H1 (cell line): ENCODE results near the gene ERLIN1. TPM values are rescaled to one million over a fixed set of nuclear protein-coding genes. Genes with fewer than 3 reads are reported as not detected.
"Not testable (repeated sequence)": the region's sequence is repeated elsewhere in the genome, so short reads cannot be mapped to it uniquely, and the experiment has no call there.

Experiments used
- CTCF ChIA-PET: fragments of 300-600 bp; sonication (Branson Sonifier 250); formaldehyde crosslinking; loops from one replicate; lab custom pipeline; 2021; ENCODE audit not compliant: partially characterized antibody; lab: Charles Lee
- POLR2A ChIA-PET: fragments of 300-600 bp; sonication (Branson Sonifier 250); formaldehyde crosslinking; loops from one replicate; lab custom pipeline; 2021; ENCODE audit warnings: inconsistent platforms; ENCODE audit not compliant: partially characterized antibody; lab: Charles Lee
- DNase-seq, 2 experiments: peaks; one replicate each; pipeline versions ENCODE4 v3.0.0 to v3.0.0-alpha.2; 2010 to 2022; ENCODE audit warnings: low spot score in 2 of 2, low read depth in 1 of 2, mixed read lengths in 1 of 2
- FAIRE-seq: peaks from 2 replicates; lab custom pipeline; 2011; peaks lifted over from hg19 to GRCh38; lab: Jason Lieb, UNC
- H2AFZ ChIP-seq: 2 replicates; pipeline ENCODE4 v1.8.1; 2012; ENCODE audit warnings: low read length, inconsistent platforms
- H2AK5ac ChIP-seq: 2 replicates; pipeline ENCODE4 v1.6.1; 2013; ENCODE audit warnings: low read depth, low read length
- H2BK120ac ChIP-seq: replicated peaks from 2 replicates; pipeline ENCODE3; 2013; ENCODE audit warnings: low read depth, low read length, inconsistent platforms
- H2BK12ac ChIP-seq: 2 replicates; pipeline ENCODE4 v1.6.1; 2013; ENCODE audit warnings: low read depth, low read length
- H2BK15ac ChIP-seq: 2 replicates; pipeline ENCODE4 v1.6.1; 2013; ENCODE audit warnings: low read length
- H2BK20ac ChIP-seq: 2 replicates; pipeline ENCODE4 v1.6.1; 2013; ENCODE audit warnings: low read length
- H2BK5ac ChIP-seq: 2 replicates; pipeline ENCODE4 v1.6.1; 2013; ENCODE audit warnings: low read depth, low read length
- H3K14ac ChIP-seq: 2 replicates; pipeline ENCODE4 v1.6.1; 2013; ENCODE audit warnings: inconsistent platforms; ENCODE audit not compliant: insufficient read length
- H3K18ac ChIP-seq: 2 replicates; pipeline ENCODE4 v1.6.1; 2013; ENCODE audit warnings: low read length; ENCODE audit errors: extremely low read depth
- H3K23ac ChIP-seq: 2 replicates; pipeline ENCODE4 v1.6.1; 2013; ENCODE audit warnings: inconsistent platforms; ENCODE audit not compliant: insufficient read length
- H3K23me2 ChIP-seq: 2 replicates; pipeline ENCODE4 v1.6.1; 2013; ENCODE audit warnings: low read depth, low read length
- H3K27ac ChIP-seq: 2 replicates; pipeline ENCODE4 v1.6.1; 2011; ENCODE audit warnings: low read depth, low read length, inconsistent platforms
- H3K27me3 ChIP-seq, 4 experiments: replicated peaks in 1 of 4; 1 replicate in 1 of 4; 2 replicates in 3 of 4; pipeline versions ENCODE4 v1.6.1 to v1.8.1; 2011 to 2013; ENCODE audit warnings: low read length in 3 of 4, mild to moderate bottlenecking in 3 of 4, inconsistent platforms in 2 of 4, mixed read lengths in 2 of 4, moderate library complexity in 1 of 4; ENCODE audit not compliant: control insufficient read depth in 3 of 4, insufficient read depth in 3 of 4; ENCODE audit errors: extremely low read depth in 1 of 4
- H3K36me3 ChIP-seq, 4 experiments: 2 replicates each; pipeline versions ENCODE4 v1.6.1 to v1.8.1; 2011 to 2013; ENCODE audit warnings: mild to moderate bottlenecking in 4 of 4, low read length in 3 of 4, moderate library complexity in 2 of 4, control low read depth in 1 of 4, inconsistent platforms in 1 of 4; ENCODE audit not compliant: insufficient read depth in 4 of 4, control insufficient read depth in 2 of 4
- H3K4ac ChIP-seq: replicated peaks from 2 replicates; pipeline ENCODE3; 2013; ENCODE audit warnings: low read length, low read depth, mixed read lengths, inconsistent platforms; ENCODE audit not compliant: insufficient read length
- H3K4me1 ChIP-seq, 4 experiments: replicated peaks in 1 of 4; 1 replicate in 1 of 4; 2 replicates in 3 of 4; pipeline versions ENCODE4 v1.6.1 to v1.8.1; 2011 to 2013; ENCODE audit warnings: low read length in 3 of 4, inconsistent platforms in 2 of 4, mixed read lengths in 1 of 4; ENCODE audit not compliant: insufficient read depth in 4 of 4, control insufficient read depth in 3 of 4
- H3K4me2 ChIP-seq, 2 experiments: 2 replicates each; pipeline versions ENCODE4 v1.6.1 to v1.8.1; 2011 to 2013; ENCODE audit warnings: low read depth in 2 of 2, low read length in 2 of 2, control low read depth in 1 of 2, inconsistent platforms in 1 of 2, mild to moderate bottlenecking in 1 of 2; ENCODE audit not compliant: insufficient read depth in 1 of 2
- H3K4me3 ChIP-seq, 4 experiments: fragments of 200-600, 300-600 bp in 1 of 4; sonication (generic), shearing (Covaris generic), sonication (Bioruptor Twin) in 1 of 4; 2 replicates each; pipeline versions ENCODE4 v1.5.1 to v1.8.1; 2011 to 2016; ENCODE audit warnings: low read length in 4 of 4, low read depth in 3 of 4, control low read depth in 2 of 4, inconsistent platforms in 2 of 4, mild to moderate bottlenecking in 2 of 4, mixed read lengths in 1 of 4, moderate library complexity in 1 of 4; ENCODE audit not compliant: insufficient read depth in 2 of 4; ENCODE audit errors: extremely low read depth in 1 of 4
- H3K56ac ChIP-seq: replicated peaks from 2 replicates; pipeline ENCODE3; 2013; ENCODE audit warnings: low read depth, mild to moderate bottlenecking, mixed read lengths, low read length, inconsistent platforms; ENCODE audit not compliant: insufficient read length
- H3K79me1 ChIP-seq: 2 replicates; pipeline ENCODE4 v1.6.1; 2013; ENCODE audit warnings: low read depth, low read length, control low read depth
- H3K79me2 ChIP-seq, 2 experiments: 2 replicates each; pipeline versions ENCODE4 v1.6.1 to v1.8.1; 2012 to 2013; ENCODE audit warnings: low read length in 2 of 2, mild to moderate bottlenecking in 2 of 2, inconsistent platforms in 1 of 2; ENCODE audit not compliant: insufficient read depth in 2 of 2, control insufficient read depth in 1 of 2
- H3K9ac ChIP-seq, 4 experiments: replicated peaks in 1 of 4; 1 replicate in 1 of 4; 2 replicates in 3 of 4; pipeline versions ENCODE4 v1.6.1 to v1.8.1; 2011 to 2013; ENCODE audit warnings: low read depth in 3 of 4, low read length in 3 of 4, control low read depth in 2 of 4, mild to moderate bottlenecking in 2 of 4, moderate library complexity in 2 of 4, inconsistent platforms in 1 of 4; ENCODE audit errors: extremely low read depth in 1 of 4
- H3K9me3 ChIP-seq, 2 experiments: 2 replicates each; pipeline versions ENCODE4 v1.6.1 to v1.8.1; 2012 to 2013; ENCODE audit warnings: mild to moderate bottlenecking in 2 of 2, moderate library complexity in 2 of 2, control low read depth in 1 of 2, inconsistent platforms in 1 of 2, low read depth in 1 of 2, low read length in 1 of 2, mixed read lengths in 1 of 2; ENCODE audit not compliant: insufficient read depth in 2 of 2
- H4K20me1 ChIP-seq, 2 experiments: replicated peaks in 1 of 2; 2 replicates each; pipeline versions ENCODE3 to v1.8.1; 2011 to 2013; ENCODE audit warnings: inconsistent platforms in 2 of 2, low read length in 2 of 2, mild to moderate bottlenecking in 1 of 2; ENCODE audit not compliant: insufficient read depth in 2 of 2, control insufficient read depth in 1 of 2
- H4K5ac ChIP-seq: 2 replicates; pipeline ENCODE4 v1.6.1; 2013; ENCODE audit warnings: low read length, low read depth, mixed read lengths, inconsistent platforms; ENCODE audit not compliant: insufficient read length
- H4K8ac ChIP-seq: 2 replicates; pipeline ENCODE4 v1.8.0; 2013; ENCODE audit warnings: mild to moderate bottlenecking, moderate library complexity, low read length, inconsistent platforms; ENCODE audit not compliant: insufficient read depth; ENCODE audit errors: extremely low read depth
- H4K91ac ChIP-seq: replicated peaks from 2 replicates; pipeline ENCODE3; 2013; ENCODE audit warnings: low read length, mixed read lengths, inconsistent platforms; ENCODE audit not compliant: insufficient read length
- WGBS, 2 experiments: shearing (Covaris generic) in 1 of 2; methylation state at CpG; one replicate each; pipeline versions ENCODE4 v1.1.6 to v1.1.7; 2013 to 2015; ENCODE audit warnings: low lambda C conversion rate in 2 of 2, mixed read lengths in 2 of 2, inconsistent platforms in 1 of 2, low coverage in 1 of 2, missing lambda C conversion rate in 1 of 2; ENCODE audit not compliant: insufficient replicate concordance in 2 of 2, insufficient coverage in 1 of 2, insufficient read length in 1 of 2; ENCODE audit errors: extremely low coverage in 1 of 2, missing lambda C conversion rate in 1 of 2; 5-methylcytosine and 5-hydroxymethylcytosine counted together
- polyA plus RNA-seq, 7 experiments: library from polyadenylated mRNA; depleted of rRNA in 3 of 7; stranded (reverse) in 5 of 7; unstranded in 2 of 7; fragments of >200 nt in 5 of 7; fragments of 200-250 nt in 2 of 7; gene quantifications; 1 replicate in 5 of 7; 2 replicates in 1 of 7; 4 replicates in 1 of 7; pipeline versions ENCODE4 v1.2.1 to v1.2.3, GENCODE V29; 2011 to 2013; ENCODE audit warnings: missing spikeins in 2 of 7, mixed read lengths in 2 of 7
- total RNA-seq: library from RNA; stranded (reverse); fragmentation: NEBNext Ultra II Directional; extraction: Animal tissue kit (Norgen Biotek cat#: 25700); gene quantifications from 2 replicates; pipeline ENCODE4 v1.2.1, GENCODE V29; 2021

ERLIN1 gene
- total and polyA plus RNA-seq, 2 of the 8 experiments (the other 6 are each of a cell fraction or from before 2014, with no cell fraction given) = 16.5 to 32.0 TPM

DNA sequence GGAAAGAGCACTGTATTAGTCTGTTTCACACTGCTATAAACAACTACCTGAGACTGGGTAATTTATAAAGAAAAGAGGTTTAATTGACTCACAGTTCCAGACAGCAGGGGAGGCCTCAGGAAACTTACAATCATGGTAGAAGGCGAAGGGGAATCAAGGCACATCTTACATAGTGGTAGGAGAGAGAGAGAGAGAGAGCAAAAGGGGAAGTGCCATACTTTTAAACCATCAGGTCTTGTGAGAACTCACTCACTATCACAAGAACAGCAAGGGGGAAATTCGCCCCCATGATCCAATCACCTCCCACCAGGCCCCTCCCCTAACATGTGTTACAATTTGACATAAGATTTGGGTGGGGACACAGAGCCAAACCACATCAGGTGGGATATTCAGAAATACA lies 60.5 kb downstream of the ERLIN1 start:
- not testable (repeated sequence) for H3K27me3 ChIP-seq, H4K5ac ChIP-seq, H2AK5ac ChIP-seq

More for the DNA sequence above, 60.5 kb downstream of the ERLIN1 start:
- H3K18ac ChIP-seq, H3K56ac ChIP-seq, H3K9me3 ChIP-seq, H3K9ac ChIP-seq, FAIRE-seq, H4K91ac ChIP-seq, H4K20me1 ChIP-seq, H2AFZ ChIP-seq, H3K14ac ChIP-seq, CTCF ChIA-PET, H3K4me2 ChIP-seq, H3K4ac ChIP-seq, H3K4me1 ChIP-seq, H2BK15ac ChIP-seq, H2BK20ac ChIP-seq, H2BK120ac ChIP-seq, H3K36me3 ChIP-seq, H3K23ac ChIP-seq, H3K4me3 ChIP-seq, H3K23me2 ChIP-seq, H2BK5ac ChIP-seq, POLR2A ChIA-PET, H4K8ac ChIP-seq, H3K79me1 ChIP-seq, DNase-seq, H3K27ac ChIP-seq, H2BK12ac ChIP-seq, H3K79me2 ChIP-seq: not testable (repeated sequence)
- WGBS, 2 experiments = 72% methylated on average over 2 of the region's 2 CpGs; no CpG with 5 or more reads in 1 of the 2 experiments
